Caco-2 (cell line): ENCODE data around the gene RIC3. TPM values are rescaled to one million over a fixed set of nuclear protein-coding genes. Genes with fewer than 3 reads are reported as not detected.

Source experiments
- BruUV-seq: library from RNA; stranded (reverse); fragments of 400-500 nt; replicated peaks from 2 replicates; lab custom pipeline; 2021; lab: Mats Ljungman, UMichigan
- CTCF ChIA-PET: fragments of 300-600 bp; sonication (Branson Sonifier 250); formaldehyde crosslinking; loops from one replicate; lab custom pipeline; 2022; ENCODE audit warnings: antibody characterized with exemption; lab: Charles Lee
- POLR2A ChIA-PET: fragments of 300-600 bp; sonication (Branson Sonifier 250); formaldehyde crosslinking; loops from one replicate; lab custom pipeline; 2022; ENCODE audit warnings: antibody characterized with exemption; lab: Charles Lee
- DNase-seq, 2 experiments: peaks; one replicate each; pipeline versions ENCODE4 v3.0.0 to v3.0.0-alpha.2; 2020 to 2022
- H3K27me3 ChIP-seq: replicated peaks from 2 replicates; pipeline ENCODE4 v1.6.0; 2011; ENCODE audit warnings: low read length; ENCODE audit not compliant: control insufficient read depth, insufficient read depth
- H3K36me3 ChIP-seq: 2 replicates; pipeline ENCODE4 v1.5.1; 2011; ENCODE audit warnings: low read length; ENCODE audit not compliant: control insufficient read depth, insufficient read depth
- H3K4me1 ChIP-seq: fragments of 250-450 bp; sonication (Bioruptor Pico); 2 replicates; pipeline ENCODE4 v1.5.1; 2020; ENCODE audit warnings: mild to moderate bottlenecking
- H3K4me3 ChIP-seq: 2 replicates; pipeline ENCODE4 v1.5.1; 2011; ENCODE audit warnings: low read depth, mild to moderate bottlenecking, control low read depth, low read length
- H3K9me3 ChIP-seq: fragments of 250-450 bp; sonication (Bioruptor Pico); 2 replicates; pipeline ENCODE4 v1.5.1; 2020; ENCODE audit warnings: mild to moderate bottlenecking, moderate library complexity
- H3K27ac Mint-ChIP-seq: one replicate; pipeline ENCODE4 v1.8.0; 2022; ENCODE audit warnings: mixed read lengths; ENCODE audit not compliant: unreplicated experiment
- H3K27me3 Mint-ChIP-seq: one replicate; pipeline ENCODE4 v1.8.0; 2022; ENCODE audit warnings: mixed read lengths; ENCODE audit not compliant: insufficient read depth, unreplicated experiment
- H3K36me3 Mint-ChIP-seq: one replicate; pipeline ENCODE4 v1.8.0; 2022; ENCODE audit warnings: mild to moderate bottlenecking, mixed read lengths; ENCODE audit not compliant: insufficient read depth, unreplicated experiment
- H3K4me1 Mint-ChIP-seq: one replicate; pipeline ENCODE4 v1.8.0; 2022; ENCODE audit warnings: low read depth, mixed read lengths; ENCODE audit not compliant: unreplicated experiment
- H3K4me3 Mint-ChIP-seq: one replicate; pipeline ENCODE4 v1.8.0; 2022; ENCODE audit warnings: mild to moderate bottlenecking, moderate library complexity, mixed read lengths; ENCODE audit not compliant: unreplicated experiment
- H3K9me3 Mint-ChIP-seq: one replicate; pipeline ENCODE4 v1.8.0; 2022; ENCODE audit warnings: mixed read lengths; ENCODE audit not compliant: unreplicated experiment
- CTCF ChIP-seq, 2 experiments: fragments of 200-600 bp in 1 of 2; IDR thresholded peaks; 1 replicate in 1 of 2; 2 replicates in 1 of 2; pipeline versions ENCODE4 v1.5.1 to v1.8.0; 2011 to 2022; ENCODE audit warnings: antibody characterized with exemption in 1 of 2, control low read depth in 1 of 2, inconsistent platforms in 1 of 2, low read depth in 1 of 2, low read length in 1 of 2, mild to moderate bottlenecking in 1 of 2, moderate library complexity in 1 of 2; ENCODE audit not compliant: insufficient read depth in 1 of 2, severe bottlenecking in 1 of 2, unreplicated experiment in 1 of 2
- intact Hi-C: fragments of 100-400 bp; cut with micrococcal nuclease; formaldehyde crosslinking; loops from one replicate; pipeline ENCODE4 v1.10.0; 2022; ENCODE audit not compliant: unreplicated experiment
- total RNA-seq: library from RNA; stranded (reverse); gene quantifications from 2 replicates; pipeline ENCODE4 v1.2.3, GENCODE V29; 2022

The RIC3 gene
- total RNA-seq, 1 experiment from 2014 or later: not detected

- no peaks in the 10 kb centered on the region for H3K4me1 ChIP-seq
- Mint-ChIP-seq H3K9me3 (no peaks in the 10 kb centered on the region), H3K4me3 (no peak overlapping the region), H3K4me1 (no peaks in the 10 kb centered on the region), H3K36me3 (no peaks in the 10 kb centered on the region), H3K27ac (no peak overlapping the region), H3K27me3 (peaks cover 8% of the 10 kb centered on the region)
- no TSS peak for BruUV-seq
- H3K9me3 ChIP-seq: no peaks in the 10 kb centered on the region
- POLR2A ChIA-PET: no interaction called here
- H3K36me3 ChIP-seq: no peaks in the 10 kb centered on the region
- H3K27me3 ChIP-seq: peaks cover 2% of the 10 kb centered on the region; the same call in 1 of the 2 replicates
- intact Hi-C loops: no loop called here
- CTCF ChIA-PET: interaction anchor here (3.2 kb wide), 1 partner anchor 9 kb away, joined by 19 read pairs; no protein-coding TSS in a partner anchor
- DNase-seq: no peak
- no peak for TF ChIP-seq CTCF (IDR thresholded peaks at IDR 0.05; ENCODE audit: insufficient read depth in 1 of 2, low read depth in 1 of 2, low read length in 1 of 2, severe bottlenecking in 1 of 2, unreplicated experiment in 1 of 2)
- H3K4me3 ChIP-seq: no peak overlapping the region
Observed at GRCh38 chr11:8107642-8108041, 61.2 kb downstream of the RIC3 start.

GRCh38 chr11:8106679-8107078 lies 62.1 kb downstream of the RIC3 start:
- no peak for DNase-seq
- H3K4me3 ChIP-seq: no peak overlapping the region
- H3K4me3 Mint-ChIP-seq: no peak overlapping the region
- ChIA-PET CTCF (no interaction called here), POLR2A (no interaction called here)
- H3K9me3 ChIP-seq: no peaks in the 10 kb centered on the region
- H3K27me3 Mint-ChIP-seq: peaks cover 8% of the 10 kb centered on the region
- no peaks in the 10 kb centered on the region for H3K4me1 Mint-ChIP-seq
- intact Hi-C loops: no loop called here
- H3K27me3 ChIP-seq: peaks cover 2% of the 10 kb centered on the region; the same call in 1 of the 2 replicates
- H3K9me3 Mint-ChIP-seq: no peaks in the 10 kb centered on the region
- no peaks in the 10 kb centered on the region for H3K4me1 ChIP-seq
- no peaks in the 10 kb centered on the region for H3K36me3 Mint-ChIP-seq
- no TSS peak for BruUV-seq
- H3K27ac Mint-ChIP-seq: no peak overlapping the region
- H3K36me3 ChIP-seq: no peaks in the 10 kb centered on the region
- no peak for TF ChIP-seq CTCF (IDR thresholded peaks at IDR 0.05; ENCODE audit: insufficient read depth in 1 of 2, low read depth in 1 of 2, low read length in 1 of 2, severe bottlenecking in 1 of 2, unreplicated experiment in 1 of 2)

DNA sequence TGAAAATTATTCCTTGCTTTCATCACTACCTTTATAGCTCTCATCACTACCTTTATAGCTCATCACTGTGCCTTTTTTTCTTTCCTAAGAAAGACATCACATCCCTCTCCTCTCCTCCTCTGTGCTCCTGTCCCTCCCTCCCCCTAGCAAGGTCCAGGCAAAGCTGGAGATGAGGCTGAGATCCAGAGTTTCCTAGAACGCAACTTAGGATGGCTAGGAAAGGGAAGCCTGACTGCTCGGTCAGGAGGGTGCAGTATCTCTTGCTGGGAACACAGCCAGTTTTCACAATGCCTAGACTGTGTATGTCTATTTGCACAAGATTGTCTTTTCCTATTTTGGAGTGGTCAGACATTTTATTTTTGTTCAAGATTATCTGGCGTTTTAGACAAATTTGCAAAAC lies 63.2 kb downstream of the RIC3 start:
- H3K27me3 ChIP-seq: peaks cover 2% of the 10 kb centered on the region; the same call in 1 of the 2 replicates
- Mint-ChIP-seq H3K9me3 (no peaks in the 10 kb centered on the region), H3K4me3 (no peak overlapping the region), H3K27ac (no peak overlapping the region), H3K27me3 (peaks cover 8% of the 10 kb centered on the region), H3K4me1 (no peaks in the 10 kb centered on the region), H3K36me3 (no peaks in the 10 kb centered on the region)
- no peaks in the 10 kb centered on the region for H3K9me3 ChIP-seq
- ChIA-PET CTCF (no interaction called here), POLR2A (no interaction called here)
- no peak for TF ChIP-seq CTCF (IDR thresholded peaks at IDR 0.05; ENCODE audit: insufficient read depth in 1 of 2, low read depth in 1 of 2, low read length in 1 of 2, severe bottlenecking in 1 of 2, unreplicated experiment in 1 of 2)
- no TSS peak for BruUV-seq
- no peaks in the 10 kb centered on the region for H3K4me1 ChIP-seq
- intact Hi-C loops: no loop called here
- H3K4me3 ChIP-seq: no peak overlapping the region
- no peak for DNase-seq
- no peaks in the 10 kb centered on the region for H3K36me3 ChIP-seq
